Lung (tissue), 12 donors: ENCODE measurements around the gene ADTRP. TPM values are rescaled to one million over a fixed set of nuclear protein-coding genes. Genes with fewer than 3 reads are reported as not detected.

Source experiments
- ATAC-seq: fragments of 200-7000 bp; cut with Tn5 transposase; one replicate; pipeline ENCODE4 v1.9.1; 2020; ENCODE audit warnings: moderate number of reproducible peaks; ENCODE audit not compliant: insufficient read depth, low FRiP score
- DNase-seq, 3 donors: peaks; one replicate each; pipeline ENCODE4 v3.0.0-alpha.2; 2013 to 2017
- H3K27ac ChIP-seq, 2 donors: one replicate each; pipeline ENCODE4 v1.5.1; 2013; ENCODE audit warnings: mild to moderate bottlenecking in 2 of 2, moderate library complexity in 2 of 2, control low read depth in 1 of 2, inconsistent platforms in 1 of 2, low read depth in 1 of 2, low read length in 1 of 2
- H3K27me3 ChIP-seq, 3 donors: one replicate each; pipeline ENCODE4 v1.5.1; 2013; ENCODE audit warnings: low read length in 2 of 3; ENCODE audit not compliant: control insufficient read depth in 3 of 3, insufficient read depth in 3 of 3
- H3K36me3 ChIP-seq, 4 donors: one replicate each; pipeline ENCODE4 v1.5.1; 2013; ENCODE audit warnings: low read length in 4 of 4, mild to moderate bottlenecking in 1 of 4, moderate library complexity in 1 of 4; ENCODE audit not compliant: control insufficient read depth in 4 of 4, insufficient read depth in 4 of 4
- H3K4me1 ChIP-seq, 5 donors: one replicate each; pipeline ENCODE4 v1.5.1; 2013; ENCODE audit warnings: low read length in 5 of 5, mild to moderate bottlenecking in 2 of 5, moderate library complexity in 1 of 5; ENCODE audit not compliant: control insufficient read depth in 5 of 5, insufficient read depth in 5 of 5
- H3K4me3 ChIP-seq: one replicate; pipeline ENCODE4 v1.5.1; 2013; ENCODE audit warnings: mild to moderate bottlenecking, control low read depth, moderate library complexity
- H3K9ac ChIP-seq, 2 donors: one replicate each; pipeline ENCODE4 v1.5.1; 2013; ENCODE audit warnings: low read length in 2 of 2, control low read depth in 1 of 2; ENCODE audit not compliant: insufficient read depth in 1 of 2
- H3K9me3 ChIP-seq, 4 donors: one replicate each; pipeline ENCODE4 v1.5.1; 2013; ENCODE audit warnings: low read length in 3 of 4, mild to moderate bottlenecking in 1 of 4, moderate library complexity in 1 of 4; ENCODE audit not compliant: control insufficient read depth in 4 of 4, insufficient read depth in 3 of 4
- CTCF ChIP-seq: IDR thresholded peaks from 2 replicates; pipeline ENCODE4 v1.5.1; 2012; ENCODE audit warnings: mild to moderate bottlenecking; ENCODE audit errors: control extremely low read depth, extremely low read depth
- WGBS, 2 donors: extraction: QIAGEN DNeasy Blood & Tissue Kit; methylation state at CpG; one replicate each; pipeline ENCODE4 v1.1.7; 2013; 5-methylcytosine and 5-hydroxymethylcytosine counted together
- polyA plus RNA-seq, 2 donors: library from polyadenylated mRNA; stranded (reverse); fragments of 200-250 nt; gene quantifications; one replicate each; pipeline ENCODE4 v1.2.1, GENCODE V29; 2013
- total RNA-seq, 2 donors: library from RNA; depleted of rRNA in 1 of 2; stranded (reverse); fragments of >200 nt in 1 of 2; gene quantifications; one replicate each; pipeline ENCODE4 v1.2.1, GENCODE V29; 2014 to 2021
- donor health status: control.
- donor health status: control.
- donor health status: Bipolar disorder and iron deficiency.
- donor health status: healthy.
- donor health status: DM: yes; HTN: yes; CAD: no.

Gene ADTRP
- total and polyA plus RNA-seq, 4 donors = 3.9 to 8.0 (median 5.7) TPM

GRCh38 chr6:11788043-11788442 lies 9.4 kb upstream of the ADTRP start:
- H3K27ac ChIP-seq = no peak overlapping the region
- ATAC-seq = no peak
- peaks cover 0 to 7% (median 0%) of the 10 kb centered on the region in 5 donors for H3K4me1 ChIP-seq
- H3K36me3 ChIP-seq = no peaks in the 10 kb centered on the region
- H3K27me3 ChIP-seq = no peaks in the 10 kb centered on the region
- 71 to 80% methylated on average over 4 of the region's 4 CpGs for WGBS, 2 donors
- no peak overlapping the region for H3K9ac ChIP-seq
- no peak for TF ChIP-seq CTCF
- no peaks in the 10 kb centered on the region for H3K9me3 ChIP-seq
- H3K4me3 ChIP-seq = no peak overlapping the region
- DNase-seq = no peak

- Histone ChIP-seq H3K4me3 (no peak overlapping the region), H3K9ac (no peak overlapping the region), H3K27ac (peak overlapping the region in 1 of 2 donors; percentile 2), H3K4me1 (peaks cover 0 to 7% (median 0%) of the 10 kb centered on the region in 5 donors), H3K9me3 (no peaks in the 10 kb centered on the region), H3K36me3 (no peaks in the 10 kb centered on the region), H3K27me3 (no peaks in the 10 kb centered on the region)
- TF ChIP-seq CTCF = no peak
- WGBS, 2 donors = 53 to 77% methylated on average over 14 of the region's 14 CpGs
- DNase-seq (no peak), ATAC-seq (peak; percentile 60)
These were observed 7.4 kb upstream of the ADTRP start for GRCh38 chr6:11785774-11786579.

GRCh38 chr6:11785415-11785773 lies 6.8 kb upstream of the ADTRP start:
- peaks cover 0 to 5% (median 0%) of the 10 kb centered on the region in 5 donors for H3K4me1 ChIP-seq
- H3K27ac ChIP-seq = no peak overlapping the region
- TF ChIP-seq CTCF = no peak
- WGBS, 2 donors = 59 to 78% methylated on average over 5 of the region's 5 CpGs
- H3K27me3 ChIP-seq = no peaks in the 10 kb centered on the region
- ATAC-seq = no peak
- H3K9me3 ChIP-seq = no peaks in the 10 kb centered on the region
- no peak for DNase-seq
- H3K36me3 ChIP-seq = no peaks in the 10 kb centered on the region
- H3K4me3 ChIP-seq = no peak overlapping the region
- no peak overlapping the region for H3K9ac ChIP-seq

GRCh38 chr6:11784341-11784740 lies 5.7 kb upstream of the ADTRP start:
- Histone ChIP-seq H3K4me1 (no peaks in the 10 kb centered on the region), H3K36me3 (no peaks in the 10 kb centered on the region), H3K4me3 (no peak overlapping the region), H3K9me3 (no peaks in the 10 kb centered on the region), H3K9ac (no peak overlapping the region), H3K27me3 (no peaks in the 10 kb centered on the region), H3K27ac (no peak overlapping the region)
- WGBS, 2 donors = 78 to 81% methylated on average over 7 of the region's 7 CpGs
- no peak for TF ChIP-seq CTCF
- DNase-seq (no peak), ATAC-seq (no peak)
